OCI-LY3 (cell line): Measurements from ENCODE around the gene DEFB114.

Experiments
- H2AFZ ChIP-seq: fragments of 200-600, 300-600 bp; shearing (Covaris generic); 2 replicates; pipeline ENCODE4 v1.6.0; 2014; ENCODE audit warnings: antibody characterized with exemption, low read depth, low read length
- H3K27ac ChIP-seq: fragments of 200-600, 300-600 bp; sonication (generic); 2 replicates; pipeline ENCODE4 v1.5.1; 2014; ENCODE audit warnings: mild to moderate bottlenecking, low read length, moderate library complexity, mixed read lengths
- H3K27me3 ChIP-seq: fragments of 200-600, 300-600 bp; sonication (generic); 2 replicates; pipeline ENCODE4 v1.6.1; 2014; ENCODE audit warnings: low read depth, low read length, mixed read lengths
- H3K36me3 ChIP-seq: fragments of 200-600, 300-600 bp; sonication (generic); replicated peaks from 2 replicates; pipeline ENCODE3; 2014; ENCODE audit warnings: low read depth, low read length, mixed read lengths
- H3K4me1 ChIP-seq: fragments of 300-600, 200-600 bp; sonication (generic); 2 replicates; pipeline ENCODE4 v1.6.1; 2014; ENCODE audit warnings: low read length, mixed read lengths
- H3K4me2 ChIP-seq: fragments of 200-600, 300-600 bp; sonication (generic); 2 replicates; pipeline ENCODE4 v1.6.1; 2014; ENCODE audit warnings: low read length, mixed read lengths
- H3K4me3 ChIP-seq: fragments of 300-600, 200-600 bp; sonication (generic); 2 replicates; pipeline ENCODE4 v1.5.1; 2014; ENCODE audit warnings: antibody characterized with exemption, mild to moderate bottlenecking, low read length, moderate library complexity
- H3K79me2 ChIP-seq: fragments of 300-600, 200-600 bp; shearing (Covaris generic); 2 replicates; pipeline ENCODE4 v1.6.1; 2014; ENCODE audit warnings: mild to moderate bottlenecking, low read length, mixed read lengths
- H3K9ac ChIP-seq: fragments of 300-600, 200-600 bp; shearing (Covaris generic); 2 replicates; pipeline ENCODE4 v1.6.0; 2014; ENCODE audit warnings: mild to moderate bottlenecking, low read length, moderate library complexity
- H3K9me3 ChIP-seq: fragments of 200-600, 300-600 bp; shearing (Covaris generic); 2 replicates; pipeline ENCODE4 v1.6.1; 2014; ENCODE audit warnings: low read length, mixed read lengths; ENCODE audit not compliant: insufficient read depth
- H4K20me1 ChIP-seq: fragments of 200-600, 300-600 bp; sonication (generic); 2 replicates; pipeline ENCODE4 v1.6.1; 2016; ENCODE audit warnings: low read length, mixed read lengths; ENCODE audit not compliant: insufficient read depth
- CTCF ChIP-seq: fragments of 200-600, 300-600 bp; sonication (generic); IDR thresholded peaks from 2 replicates; pipeline ENCODE4 v1.5.1; 2014; ENCODE audit warnings: antibody characterized with exemption, low read length, low read depth
- EZH2phosphoT487 ChIP-seq: fragments of 200-600 bp; shearing (Covaris generic); IDR thresholded peaks from 2 replicates; pipeline ENCODE4 v1.6.1; 2018; ENCODE audit warnings: antibody characterized with exemption, mixed run types, low read depth

Gene DEFB114

GRCh38 chr6:49964064-49964463, at the start of gene DEFB114:
Gene DEFB114 (minus strand): TSS chr6:49964164. CDS start chr6:49964105, 59 bp downstream.
- Histone ChIP-seq H2AFZ (no peak within 1 kb of the TSS), H4K20me1 (no peaks in the 10 kb centered on the region), H3K27me3 (no peaks in the 10 kb centered on the region), H3K9me3 (0 out of 2 replicates have a peak, but pooled peaks cover 3% of the 10 kb centered on the region), H3K9ac (no peak within 1 kb of the TSS), H3K4me3 (no peak within 1 kb of the TSS), H3K4me1 (no peaks in the 10 kb centered on the region), H3K36me3 (no peaks in the 10 kb centered on the region), H3K79me2 (no peaks in the 10 kb centered on the region), H3K27ac (no peak within 1 kb of the TSS), H3K4me2 (no peak within 1 kb of the TSS)
- TF ChIP-seq EZH2phosphoT487 (no peak), CTCF (no peak)

- Histone ChIP-seq H3K4me3 (no peak overlapping the region), H3K27ac (no peak overlapping the region), H3K36me3 (no peaks in the 10 kb centered on the region), H3K27me3 (no peaks in the 10 kb centered on the region), H2AFZ (no peak overlapping the region), H3K4me1 (no peaks in the 10 kb centered on the region), H3K9me3 (no peaks in the 10 kb centered on the region), H4K20me1 (no peaks in the 10 kb centered on the region), H3K9ac (no peak overlapping the region), H3K4me2 (no peak overlapping the region), H3K79me2 (no peaks in the 10 kb centered on the region)
- TF ChIP-seq EZH2phosphoT487 (no peak), CTCF (no peak)
These were observed 43.9 kb upstream of the DEFB114 start for GRCh38 chr6:50007819-50008218.

- Histone ChIP-seq H3K4me1 (no peaks in the 10 kb centered on the region), H3K27ac (no peak overlapping the region), H3K9me3 (no peaks in the 10 kb centered on the region), H3K79me2 (no peaks in the 10 kb centered on the region), H3K27me3 (no peaks in the 10 kb centered on the region), H3K9ac (no peak overlapping the region), H3K4me2 (no peak overlapping the region), H4K20me1 (no peaks in the 10 kb centered on the region), H3K36me3 (no peaks in the 10 kb centered on the region), H3K4me3 (no peak overlapping the region), H2AFZ (no peak overlapping the region)
- TF ChIP-seq EZH2phosphoT487 (no peak), CTCF (no peak)
These were observed 39.2 kb upstream of the DEFB114 start for GRCh38 chr6:50003139-50003538.

- Histone ChIP-seq H3K4me3 (no peak overlapping the region), H3K79me2 (no peaks in the 10 kb centered on the region), H3K4me1 (no peaks in the 10 kb centered on the region), H3K4me2 (no peak overlapping the region), H3K9me3 (no peaks in the 10 kb centered on the region), H4K20me1 (no peaks in the 10 kb centered on the region), H3K27me3 (no peaks in the 10 kb centered on the region), H3K36me3 (no peaks in the 10 kb centered on the region), H3K27ac (no peak overlapping the region), H3K9ac (no peak overlapping the region), H2AFZ (no peak overlapping the region)
- TF ChIP-seq CTCF (no peak), EZH2phosphoT487 (no peak)
These were observed 31.3 kb upstream of the DEFB114 start for GRCh38 chr6:49995278-49995677.
